Measurements from ENCODE around the gene PCSK6.

Gene PCSK6

DNA sequence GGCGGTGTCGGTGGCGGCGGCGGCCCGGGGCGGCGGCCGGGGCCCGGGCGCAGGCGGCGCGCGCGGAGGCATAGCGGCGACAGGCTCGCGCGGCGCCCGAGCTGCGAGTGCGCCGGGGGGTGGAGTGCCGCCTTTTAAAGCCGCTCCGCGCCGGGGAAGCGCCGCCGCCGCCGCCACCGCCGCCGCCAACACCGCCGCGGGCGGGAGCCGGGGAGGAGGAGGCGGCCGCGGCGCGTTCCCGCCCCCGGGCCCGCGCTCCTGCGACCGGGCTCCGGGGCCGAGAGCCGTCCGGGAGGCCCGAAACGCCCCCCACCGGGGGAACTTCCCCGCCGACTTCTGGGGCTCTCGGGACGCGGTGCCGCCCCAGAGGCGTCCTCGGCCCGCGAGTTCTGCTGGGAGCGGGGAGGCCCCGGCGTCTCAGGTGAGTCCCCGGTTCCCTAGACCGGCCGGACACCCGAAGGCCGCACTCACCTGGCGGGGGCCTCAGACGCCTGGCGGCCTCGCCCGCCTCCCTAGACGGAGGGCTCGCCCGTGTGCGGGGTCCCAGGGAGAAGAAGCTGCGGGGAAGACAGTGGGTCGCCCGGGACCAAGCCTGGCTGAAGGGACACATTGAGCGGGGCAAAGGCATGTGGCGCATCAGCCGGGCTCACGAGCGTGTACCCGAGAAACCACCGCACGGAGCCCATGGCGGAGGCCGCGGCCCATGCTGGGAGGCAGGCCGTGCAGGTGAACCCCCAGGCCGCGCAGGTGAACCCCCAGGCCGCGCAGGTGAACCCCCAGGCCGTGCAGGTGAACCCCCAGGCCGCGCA is at the start of gene PCSK6:
PCSK6 (minus strand) TSS at position 109 of the 809 bp plus-strand sequence; CDS start at position 72, 37 bp downstream.
- H3F3A ChIP-seq (ENCODE audit: insufficient read depth, low read length), result no peaks in the 10 kb centered on the region
- H3K27ac ChIP-seq (ENCODE audit: low read length), result no peak within 1 kb of the TSS
- no peaks in the 10 kb centered on the region for H3K9me2 ChIP-seq (replicated peaks; ENCODE audit: insufficient read depth, low read length)
- no peak within 1 kb of the TSS for H3K4me3 ChIP-seq (ENCODE audit: low read length)
- no peaks in the 10 kb centered on the region for H3K4me1 ChIP-seq (ENCODE audit: low read length)
- H3K9me3 ChIP-seq (replicated peaks; ENCODE audit: insufficient read depth, low read length), result no peaks in the 10 kb centered on the region
- no peak within 1 kb of the TSS for H3K9ac ChIP-seq (ENCODE audit: low read length)
- DNase-seq, result no peak
- TF ChIP-seq EZH2phosphoT487 (IDR thresholded peaks at IDR 0.05; ENCODE audit: low read length) (no peak), EZH2 (optimal IDR thresholded peaks at IDR 0.05; ENCODE audit: low read depth, low read length) (no peak)
- TF ChIP-seq, protein P1, sequence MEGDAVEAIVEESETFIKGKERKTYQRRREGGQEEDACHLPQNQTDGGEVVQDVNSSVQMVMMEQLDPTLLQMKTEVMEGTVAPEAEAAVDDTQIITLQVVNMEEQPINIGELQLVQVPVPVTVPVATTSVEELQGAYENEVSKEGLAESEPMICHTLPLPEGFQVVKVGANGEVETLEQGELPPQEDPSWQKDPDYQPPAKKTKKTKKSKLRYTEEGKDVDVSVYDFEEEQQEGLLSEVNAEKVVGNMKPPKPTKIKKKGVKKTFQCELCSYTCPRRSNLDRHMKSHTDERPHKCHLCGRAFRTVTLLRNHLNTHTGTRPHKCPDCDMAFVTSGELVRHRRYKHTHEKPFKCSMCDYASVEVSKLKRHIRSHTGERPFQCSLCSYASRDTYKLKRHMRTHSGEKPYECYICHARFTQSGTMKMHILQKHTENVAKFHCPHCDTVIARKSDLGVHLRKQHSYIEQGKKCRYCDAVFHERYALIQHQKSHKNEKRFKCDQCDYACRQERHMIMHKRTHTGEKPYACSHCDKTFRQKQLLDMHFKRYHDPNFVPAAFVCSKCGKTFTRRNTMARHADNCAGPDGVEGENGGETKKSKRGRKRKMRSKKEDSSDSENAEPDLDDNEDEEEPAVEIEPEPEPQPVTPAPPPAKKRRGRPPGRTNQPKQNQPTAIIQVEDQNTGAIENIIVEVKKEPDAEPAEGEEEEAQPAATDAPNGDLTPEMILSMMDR (IDR thresholded peaks at IDR 0.05; ENCODE audit: low read length), result no peak
- H4K20me1 ChIP-seq (ENCODE audit: insufficient read depth, low read length), result no peaks in the 10 kb centered on the region
- H2AFZ ChIP-seq (ENCODE audit: low read length), result no peak within 1 kb of the TSS
- no peaks in the 10 kb centered on the region; the same call in 1 of the 2 replicates for H3K27me3 ChIP-seq (replicated peaks; ENCODE audit: insufficient read depth, low read length)
- H3K36me3 ChIP-seq (replicated peaks; ENCODE audit: insufficient read depth, low read length), result no peaks in the 10 kb centered on the region
- no peaks in the 10 kb centered on the region for H3K79me2 ChIP-seq (ENCODE audit: low read length)
- H3K4me2 ChIP-seq (ENCODE audit: low read depth, low read length), result no peak within 1 kb of the TSS

- TF ChIP-seq, protein P1 (IDR thresholded peaks at IDR 0.05; ENCODE audit: low read length), result no peak
- TF ChIP-seq EZH2phosphoT487 (IDR thresholded peaks at IDR 0.05; ENCODE audit: low read length) (no peak), EZH2 (optimal IDR thresholded peaks at IDR 0.05; ENCODE audit: low read depth, low read length) (no peak)
- no peaks in the 10 kb centered on the region for H3K9me3 ChIP-seq (replicated peaks; ENCODE audit: insufficient read depth, low read length)
- no peaks in the 10 kb centered on the region for H3K79me2 ChIP-seq (ENCODE audit: low read length)
- H3K4me1 ChIP-seq (ENCODE audit: low read length), result no peaks in the 10 kb centered on the region
- no peak overlapping the region for H3K4me2 ChIP-seq (ENCODE audit: low read depth, low read length)
- H3K9me2 ChIP-seq (replicated peaks; ENCODE audit: insufficient read depth, low read length), result no peaks in the 10 kb centered on the region
- no peaks in the 10 kb centered on the region for H4K20me1 ChIP-seq (ENCODE audit: insufficient read depth, low read length)
- H3K9ac ChIP-seq (ENCODE audit: low read length), result no peak overlapping the region
- H3K27ac ChIP-seq (ENCODE audit: low read length), result no peak overlapping the region
- no peaks in the 10 kb centered on the region for H3K36me3 ChIP-seq (replicated peaks; ENCODE audit: insufficient read depth, low read length)
- H3K4me3 ChIP-seq (ENCODE audit: low read length), result no peak overlapping the region
- H3F3A ChIP-seq (ENCODE audit: insufficient read depth, low read length), result no peaks in the 10 kb centered on the region
- DNase-seq, result no peak
- peaks cover 42% of the 10 kb centered on the region for H3K27me3 ChIP-seq (replicated peaks; ENCODE audit: insufficient read depth, low read length)
- H2AFZ ChIP-seq (ENCODE audit: low read length), result no peak overlapping the region
Observed at GRCh38 chr15:101538996-101539395, 49.5 kb upstream of the PCSK6 start.

DNA sequence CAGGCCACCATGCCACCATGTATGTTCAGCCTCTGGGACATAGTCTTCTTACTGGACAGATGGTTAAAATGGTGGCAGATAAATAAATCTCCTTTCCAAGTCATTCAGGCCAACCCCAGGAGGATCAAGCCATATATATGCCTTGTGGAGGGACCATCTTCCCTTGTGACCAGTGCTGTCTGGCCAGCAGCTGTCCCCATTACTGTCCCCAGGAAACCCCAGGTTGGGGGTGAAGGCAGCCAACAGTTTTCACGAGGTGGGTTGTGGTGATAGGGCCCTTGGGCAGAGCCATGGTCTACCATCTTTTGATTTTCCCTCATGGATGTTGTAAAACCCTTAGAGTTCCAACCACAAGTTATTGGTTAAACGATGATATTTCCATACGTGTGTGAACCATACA is 48.7 kb upstream of the PCSK6 start:
- TF ChIP-seq EZH2phosphoT487 (IDR thresholded peaks at IDR 0.05; ENCODE audit: low read length) (no peak), EZH2 (optimal IDR thresholded peaks at IDR 0.05; ENCODE audit: low read depth, low read length) (no peak)
- TF ChIP-seq, protein P1 (IDR thresholded peaks at IDR 0.05; ENCODE audit: low read length), result no peak
- no peaks in the 10 kb centered on the region for H3K9me2 ChIP-seq (replicated peaks; ENCODE audit: insufficient read depth, low read length)
- H3K36me3 ChIP-seq (replicated peaks; ENCODE audit: insufficient read depth, low read length), result no peaks in the 10 kb centered on the region
- H3K27me3 ChIP-seq (replicated peaks; ENCODE audit: insufficient read depth, low read length), result peaks cover 33% of the 10 kb centered on the region
- no peak overlapping the region for H3K27ac ChIP-seq (ENCODE audit: low read length)
- no peak overlapping the region for H3K9ac ChIP-seq (ENCODE audit: low read length)
- no peak overlapping the region for H3K4me3 ChIP-seq (ENCODE audit: low read length)
- no peaks in the 10 kb centered on the region for H3K79me2 ChIP-seq (ENCODE audit: low read length)
- H3K9me3 ChIP-seq (replicated peaks; ENCODE audit: insufficient read depth, low read length), result no peaks in the 10 kb centered on the region
- DNase-seq, result no peak
- no peak overlapping the region for H2AFZ ChIP-seq (ENCODE audit: low read length)
- no peaks in the 10 kb centered on the region for H3K4me1 ChIP-seq (ENCODE audit: low read length)
- H3F3A ChIP-seq (ENCODE audit: insufficient read depth, low read length), result no peaks in the 10 kb centered on the region
- H3K4me2 ChIP-seq (ENCODE audit: low read depth, low read length), result no peak overlapping the region
- no peaks in the 10 kb centered on the region for H4K20me1 ChIP-seq (ENCODE audit: insufficient read depth, low read length)

Measured in MM.1S (cell line).